IMR-90 (cell line): ENCODE measurements around the gene ADPRM. TPM values are rescaled to one million over a fixed set of nuclear protein-coding genes. Genes with fewer than 3 reads are reported as not detected.

ENCODE experiments used
- ATAC-seq: fragments of 200-7000 bp; cut with Tn5 transposase; 2 replicates; pipeline ENCODE4 v1.9.1; 2020; ENCODE audit warnings: low read depth, mild to moderate bottlenecking, moderate library complexity
- BruUV-seq: library from RNA; stranded (reverse); fragments of 400-500 nt; replicated peaks from 2 replicates; lab custom pipeline; 2021; lab: Mats Ljungman, UMichigan
- CTCF ChIA-PET: fragments of 300-600 bp; formaldehyde crosslinking; extraction: SDS; loops from one replicate; lab custom pipeline; 2021; ENCODE audit warnings: antibody characterized with exemption; lab: Yijun Ruan, JAX
- POLR2A ChIA-PET: fragments of 300-600 bp; sonication (Branson Sonifier 250); formaldehyde crosslinking; loops from one replicate; lab custom pipeline; 2022; ENCODE audit warnings: antibody characterized with exemption; ENCODE audit not compliant: unreplicated experiment; lab: Charles Lee
- DNase-seq: peaks from one replicate; pipeline ENCODE4 v3.0.0; 2013
- H2AFZ ChIP-seq: replicated peaks from 2 replicates; pipeline ENCODE3; 2013; ENCODE audit warnings: low read length, mild to moderate bottlenecking; ENCODE audit not compliant: poor library complexity
- H2AK5ac ChIP-seq: 2 replicates; pipeline ENCODE4 v1.6.1; 2013; ENCODE audit warnings: low read depth, low read length, inconsistent platforms
- H2AK9ac ChIP-seq: replicated peaks from 2 replicates; pipeline ENCODE3; 2013; ENCODE audit warnings: mild to moderate bottlenecking, low read depth, low read length, moderate library complexity; ENCODE audit not compliant: poor library complexity
- H2BK120ac ChIP-seq: 2 replicates; pipeline ENCODE4 v1.6.1; 2013; ENCODE audit warnings: low read depth, low read length, inconsistent platforms
- H2BK15ac ChIP-seq: 3 replicates; pipeline ENCODE4 v1.6.1; 2013; ENCODE audit warnings: low read depth, low read length, inconsistent platforms
- H2BK20ac ChIP-seq: 2 replicates; pipeline ENCODE4 v1.6.1; 2013; ENCODE audit warnings: low read depth, mild to moderate bottlenecking, inconsistent platforms, low read length, moderate library complexity
- H2BK5ac ChIP-seq: 2 replicates; pipeline ENCODE4 v1.6.1; 2013; ENCODE audit warnings: mild to moderate bottlenecking, low read depth, low read length, inconsistent platforms; ENCODE audit not compliant: poor library complexity, severe bottlenecking
- H3K14ac ChIP-seq: replicated peaks from 2 replicates; pipeline ENCODE4 v1.6.1; 2013; ENCODE audit warnings: low read depth, low read length, inconsistent platforms
- H3K18ac ChIP-seq: 2 replicates; pipeline ENCODE4 v1.6.1; 2013; ENCODE audit warnings: low read depth, low read length, control low read depth
- H3K23ac ChIP-seq: 2 replicates; pipeline ENCODE4 v1.6.1; 2013; ENCODE audit warnings: low read depth, low read length, inconsistent platforms
- H3K27ac ChIP-seq: 2 replicates; pipeline ENCODE4 v1.5.1; 2013; ENCODE audit warnings: mild to moderate bottlenecking, control low read depth, low read length; ENCODE audit not compliant: insufficient read depth
- H3K27me3 ChIP-seq: 2 replicates; pipeline ENCODE4 v1.6.1; 2013; ENCODE audit warnings: low read length; ENCODE audit not compliant: control insufficient read depth, insufficient read depth
- H3K36me3 ChIP-seq: 2 replicates; pipeline ENCODE4 v1.6.1; 2013; ENCODE audit warnings: low read length, mixed read lengths; ENCODE audit not compliant: control insufficient read depth, insufficient read depth
- H3K4ac ChIP-seq: 2 replicates; pipeline ENCODE4 v1.6.1; 2013; ENCODE audit warnings: low read depth, low read length, inconsistent platforms
- H3K4me1 ChIP-seq: 2 replicates; pipeline ENCODE4 v1.6.1; 2013; ENCODE audit warnings: low read length, mixed read lengths; ENCODE audit not compliant: control insufficient read depth, insufficient read depth
- H3K4me2 ChIP-seq: 2 replicates; pipeline ENCODE4 v1.6.1; 2013; ENCODE audit warnings: low read depth, mild to moderate bottlenecking, control low read depth, low read length, moderate library complexity
- H3K4me3 ChIP-seq: 2 replicates; pipeline ENCODE4 v1.5.1; 2013; ENCODE audit warnings: low read depth, mild to moderate bottlenecking, control low read depth, low read length, moderate library complexity; ENCODE audit not compliant: insufficient read depth
- H3K56ac ChIP-seq: 2 replicates; pipeline ENCODE4 v1.6.1; 2013; ENCODE audit warnings: low read length, inconsistent platforms; ENCODE audit not compliant: insufficient read depth; ENCODE audit errors: extremely low read depth
- H3K79me1 ChIP-seq, 2 experiments: 2 replicates each; pipeline ENCODE4 v1.6.1; 2013; ENCODE audit warnings: low read length in 2 of 2, inconsistent platforms in 1 of 2, low read depth in 1 of 2
- H3K9ac ChIP-seq: 2 replicates; pipeline ENCODE4 v1.6.1; 2013; ENCODE audit warnings: low read depth, low read length, control low read depth
- H3K9me1 ChIP-seq: 2 replicates; pipeline ENCODE4 v1.6.1; 2013; ENCODE audit warnings: low read length, inconsistent platforms; ENCODE audit not compliant: insufficient read depth
- H3K9me3 ChIP-seq: 2 replicates; pipeline ENCODE4 v1.6.1; 2013; ENCODE audit warnings: low read length; ENCODE audit not compliant: control insufficient read depth, insufficient read depth
- H4K20me1 ChIP-seq: 2 replicates; pipeline ENCODE4 v1.6.1; 2013; ENCODE audit warnings: low read length, inconsistent platforms; ENCODE audit not compliant: insufficient read depth
- H4K5ac ChIP-seq: 2 replicates; pipeline ENCODE4 v1.6.1; 2013; ENCODE audit warnings: mild to moderate bottlenecking, low read depth, low read length, control low read depth
- H4K8ac ChIP-seq, 2 experiments: 2 replicates each; pipeline ENCODE4 v1.6.1; 2013; ENCODE audit warnings: low read depth in 2 of 2, low read length in 2 of 2, control low read depth in 1 of 2, inconsistent platforms in 1 of 2
- H4K91ac ChIP-seq: 2 replicates; pipeline ENCODE4 v1.6.1; 2013; ENCODE audit warnings: low read depth, low read length, inconsistent platforms; ENCODE audit not compliant: insufficient read depth
- BHLHE40 ChIP-seq: fragments of 150-350 bp; IDR thresholded peaks from 2 replicates; pipeline ENCODE4 v1.6.1; 2016; ENCODE audit warnings: mild to moderate bottlenecking, low read depth, low read length
- CEBPB ChIP-seq: IDR thresholded peaks from 2 replicates; pipeline ENCODE4 v1.6.1; 2012; ENCODE audit warnings: low read depth, low read length, improper control_type of control experiment
- CHD1 ChIP-seq: IDR thresholded peaks from 2 replicates; pipeline ENCODE4 v1.6.1; 2012; ENCODE audit warnings: low read depth, low read length, improper control_type of control experiment
- FOS ChIP-seq: fragments of 150-350 bp; IDR thresholded peaks from 2 replicates; pipeline ENCODE4 v1.6.1; 2016; ENCODE audit warnings: low read depth, low read length
- MAFK ChIP-seq: IDR thresholded peaks from 2 replicates; pipeline ENCODE4 v1.6.1; 2012; ENCODE audit warnings: low read depth, low read length, improper control_type of control experiment
- MAZ ChIP-seq: IDR thresholded peaks from 2 replicates; pipeline ENCODE4 v1.6.1; 2012; ENCODE audit warnings: low read depth, mild to moderate bottlenecking, low read length, improper control_type of control experiment, moderate library complexity, borderline replicate concordance
- MXI1 ChIP-seq: IDR thresholded peaks from 2 replicates; pipeline ENCODE4 v1.6.1; 2012; ENCODE audit warnings: low read depth, mild to moderate bottlenecking, low read length, moderate library complexity, borderline replicate concordance
- NFE2L2 ChIP-seq: fragments of 150-350 bp; IDR thresholded peaks from 2 replicates; pipeline ENCODE4 v1.6.1; 2016; ENCODE audit warnings: low read depth, mild to moderate bottlenecking, low read length
- POLR2A ChIP-seq: IDR thresholded peaks from 2 replicates; pipeline ENCODE4 v1.6.1; 2012; ENCODE audit warnings: mild to moderate bottlenecking, low read depth, low read length
- RAD21 ChIP-seq: IDR thresholded peaks from 2 replicates; pipeline ENCODE4 v1.6.1; 2012; ENCODE audit warnings: low read length, improper control_type of control experiment
- RCOR1 ChIP-seq: IDR thresholded peaks from 2 replicates; pipeline ENCODE4 v1.6.1; 2012; ENCODE audit warnings: mild to moderate bottlenecking, low read length, improper control_type of control experiment; ENCODE audit not compliant: insufficient replicate concordance
- RFX5 ChIP-seq: IDR thresholded peaks from 2 replicates; pipeline ENCODE4 v1.8.0; 2012; ENCODE audit warnings: low read depth, mild to moderate bottlenecking, low read length, moderate library complexity
- SMC3 ChIP-seq: fragments of 150-350 bp; IDR thresholded peaks from 2 replicates; pipeline ENCODE4 v1.6.1; 2016; ENCODE audit warnings: low read depth, mild to moderate bottlenecking, antibody characterized with exemption, low read length, moderate library complexity
- WGBS, 2 experiments: methylation state at CpG; one replicate each; pipeline versions ENCODE4 v1.1.5 to v1.1.7; 2013; ENCODE audit warnings: missing lambda C conversion rate in 2 of 2; ENCODE audit not compliant: insufficient read length in 1 of 2; ENCODE audit errors: extremely low coverage in 2 of 2; 5-methylcytosine and 5-hydroxymethylcytosine counted together
- dilution Hi-C: fragments of 300-500 bp; cut with HindIII; formaldehyde crosslinking; loops from one replicate; pipeline ENCODE4 v1.14.3; 2018; ENCODE audit warnings: low sequenced_read_pairs; ENCODE audit not compliant: unreplicated experiment
- in situ Hi-C: fragments of 300-500 bp; cut with MboI; formaldehyde crosslinking; loops from 3 replicates; pipeline ENCODE4 v1.14.3; 2019; ENCODE audit warnings: low sequenced_read_pairs, inconsistent platforms, mixed read lengths
- intact Hi-C: fragments of 100-400 bp; cut with micrococcal nuclease; formaldehyde crosslinking; loops from 2 replicates; pipeline ENCODE4 v1.10.0; 2022
- polyA plus RNA-seq, 3 experiments: library from polyadenylated mRNA; depleted of rRNA; stranded (reverse); fragments of >200 nt; gene quantifications; 2 replicates each; pipeline ENCODE4 v1.2.3, GENCODE V29; 2012; ENCODE audit warnings: low replicate concordance in 1 of 3
- total RNA-seq: library from RNA; depleted of rRNA; stranded (reverse); fragments of >200 nt; gene quantifications from 2 replicates; pipeline ENCODE4 v1.2.3, GENCODE V29; 2012
- TF ChIP-seq, protein P1 (sequence below): fragments of 150-350 bp; IDR thresholded peaks from 2 replicates; pipeline ENCODE4 v1.6.1; 2016; ENCODE audit warnings: low read depth, mild to moderate bottlenecking, low read length, moderate library complexity, borderline replicate concordance
- TF ChIP-seq, protein P2 (sequence below): fragments of 150-350 bp; IDR thresholded peaks from 2 replicates; pipeline ENCODE4 v1.6.1; 2017; ENCODE audit warnings: mild to moderate bottlenecking, antibody characterized with exemption, low read length, low read depth
- TF ChIP-seq, protein P3 (sequence below): conservative IDR thresholded peaks from 2 replicates; pipeline ENCODE4 v1.5.1; 2012; ENCODE audit warnings: mild to moderate bottlenecking, low read depth, low read length, improper control_type of control experiment

Gene ADPRM
- total and polyA plus RNA-seq, 2 of the 4 experiments (the other 2 are of a cell fraction): 7.4 to 12.2 TPM

DNA sequence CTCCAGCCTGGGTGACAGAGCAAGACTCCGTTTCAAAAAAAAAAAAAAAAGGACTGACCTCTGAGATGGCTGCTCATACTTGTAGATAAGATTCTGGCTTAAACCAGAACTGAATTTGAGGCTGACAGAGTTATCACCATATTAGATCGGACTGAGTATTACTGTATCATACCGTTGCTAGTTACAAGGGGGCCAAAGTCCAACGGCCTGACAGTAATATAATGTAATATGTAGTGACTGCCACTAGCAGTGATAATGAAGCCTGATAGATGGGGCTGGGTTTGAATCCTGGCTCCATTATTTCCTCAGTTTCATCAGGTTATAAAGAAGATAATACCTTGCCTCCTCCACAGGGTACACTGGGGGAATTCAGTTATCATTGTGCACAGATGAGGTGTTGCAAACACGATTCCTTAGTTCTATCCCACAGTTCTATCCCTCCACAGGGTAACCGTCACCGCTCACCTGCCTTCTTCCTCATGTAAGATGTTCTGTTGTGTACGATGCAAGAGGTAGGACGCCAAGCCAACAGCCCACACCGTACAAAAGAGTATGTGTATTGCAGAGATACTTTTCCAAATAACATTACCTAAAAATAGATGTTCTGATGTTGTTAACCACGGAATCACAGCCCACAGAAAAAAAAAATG lies 27.3 kb downstream of the ADPRM start:
- no peak overlapping the region for H3K27ac ChIP-seq
- H3K4me3 ChIP-seq: no peak overlapping the region
- no peak overlapping the region for H3K4me2 ChIP-seq
- H2AFZ ChIP-seq: no peak overlapping the region
- in situ Hi-C loops: loop anchor here (10.0 kb wide), 1 partner anchor 60 kb away; no protein-coding TSS in a partner anchor
- CTCF ChIA-PET: no interaction called here
- no peaks in the 10 kb centered on the region for H3K4me1 ChIP-seq
- no peak overlapping the region for H4K91ac ChIP-seq
- POLR2A ChIA-PET: no interaction called here
- no peak overlapping the region for H2BK5ac ChIP-seq
- H2BK20ac ChIP-seq: no peak overlapping the region
- no peaks in the 10 kb centered on the region for H4K20me1 ChIP-seq
- no peak overlapping the region for H3K23ac ChIP-seq
- H3K9ac ChIP-seq: no peak overlapping the region
- no peak for TF ChIP-seq BHLHE40
- no peak for TF ChIP-seq POLR2A
- TF ChIP-seq MAZ: no peak
- TF ChIP-seq, protein P1, sequence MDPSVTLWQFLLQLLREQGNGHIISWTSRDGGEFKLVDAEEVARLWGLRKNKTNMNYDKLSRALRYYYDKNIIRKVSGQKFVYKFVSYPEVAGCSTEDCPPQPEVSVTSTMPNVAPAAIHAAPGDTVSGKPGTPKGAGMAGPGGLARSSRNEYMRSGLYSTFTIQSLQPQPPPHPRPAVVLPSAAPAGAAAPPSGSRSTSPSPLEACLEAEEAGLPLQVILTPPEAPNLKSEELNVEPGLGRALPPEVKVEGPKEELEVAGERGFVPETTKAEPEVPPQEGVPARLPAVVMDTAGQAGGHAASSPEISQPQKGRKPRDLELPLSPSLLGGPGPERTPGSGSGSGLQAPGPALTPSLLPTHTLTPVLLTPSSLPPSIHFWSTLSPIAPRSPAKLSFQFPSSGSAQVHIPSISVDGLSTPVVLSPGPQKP: no peak
- no peak for TF ChIP-seq RFX5
- TF ChIP-seq MAFK: no peak
- no peak for TF ChIP-seq NFE2L2
- TF ChIP-seq RAD21: no peak
- TF ChIP-seq, protein P2, sequence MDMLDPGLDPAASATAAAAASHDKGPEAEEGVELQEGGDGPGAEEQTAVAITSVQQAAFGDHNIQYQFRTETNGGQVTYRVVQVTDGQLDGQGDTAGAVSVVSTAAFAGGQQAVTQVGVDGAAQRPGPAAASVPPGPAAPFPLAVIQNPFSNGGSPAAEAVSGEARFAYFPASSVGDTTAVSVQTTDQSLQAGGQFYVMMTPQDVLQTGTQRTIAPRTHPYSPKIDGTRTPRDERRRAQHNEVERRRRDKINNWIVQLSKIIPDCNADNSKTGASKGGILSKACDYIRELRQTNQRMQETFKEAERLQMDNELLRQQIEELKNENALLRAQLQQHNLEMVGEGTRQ: no peak
- TF ChIP-seq CEBPB: no peak
- no peak for TF ChIP-seq FOS
- no peak for TF ChIP-seq CHD1
- no peak for TF ChIP-seq RCOR1
- TF ChIP-seq SMC3: no peak
- no peak for TF ChIP-seq MXI1
- TF ChIP-seq, protein P3, sequence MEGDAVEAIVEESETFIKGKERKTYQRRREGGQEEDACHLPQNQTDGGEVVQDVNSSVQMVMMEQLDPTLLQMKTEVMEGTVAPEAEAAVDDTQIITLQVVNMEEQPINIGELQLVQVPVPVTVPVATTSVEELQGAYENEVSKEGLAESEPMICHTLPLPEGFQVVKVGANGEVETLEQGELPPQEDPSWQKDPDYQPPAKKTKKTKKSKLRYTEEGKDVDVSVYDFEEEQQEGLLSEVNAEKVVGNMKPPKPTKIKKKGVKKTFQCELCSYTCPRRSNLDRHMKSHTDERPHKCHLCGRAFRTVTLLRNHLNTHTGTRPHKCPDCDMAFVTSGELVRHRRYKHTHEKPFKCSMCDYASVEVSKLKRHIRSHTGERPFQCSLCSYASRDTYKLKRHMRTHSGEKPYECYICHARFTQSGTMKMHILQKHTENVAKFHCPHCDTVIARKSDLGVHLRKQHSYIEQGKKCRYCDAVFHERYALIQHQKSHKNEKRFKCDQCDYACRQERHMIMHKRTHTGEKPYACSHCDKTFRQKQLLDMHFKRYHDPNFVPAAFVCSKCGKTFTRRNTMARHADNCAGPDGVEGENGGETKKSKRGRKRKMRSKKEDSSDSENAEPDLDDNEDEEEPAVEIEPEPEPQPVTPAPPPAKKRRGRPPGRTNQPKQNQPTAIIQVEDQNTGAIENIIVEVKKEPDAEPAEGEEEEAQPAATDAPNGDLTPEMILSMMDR: no peak
- no peak overlapping the region for H2AK5ac ChIP-seq
- no peak overlapping the region for H2BK120ac ChIP-seq
- no peaks in the 10 kb centered on the region for H3K9me3 ChIP-seq
- H3K27me3 ChIP-seq: no peaks in the 10 kb centered on the region
- no peak overlapping the region for H4K5ac ChIP-seq
- ATAC-seq: no peak
- H4K8ac ChIP-seq: no peak overlapping the region
- H3K56ac ChIP-seq: no peak overlapping the region
- no peak overlapping the region for H2BK15ac ChIP-seq
- no peak overlapping the region for H3K18ac ChIP-seq
- H3K36me3 ChIP-seq: peaks cover 5% of the 10 kb centered on the region
- dilution Hi-C loops: no loop called here
- BruUV-seq: no TSS peak
- 0 out of 2 replicates have a peak, but pooled peaks cover 3% of the 10 kb centered on the region for H3K9me1 ChIP-seq
- intact Hi-C loops: loop anchor here (10.0 kb wide), 1 partner anchor 1270 kb away; the partner anchor contains the start of gene ZNF18
- DNase-seq: no peak
- no peak overlapping the region for H3K4ac ChIP-seq
- no peaks in the 10 kb centered on the region for H3K79me1 ChIP-seq
- no peak overlapping the region for H3K14ac ChIP-seq
- 94% methylated on average over 2 of the region's 11 CpGs; no CpG with 5 or more reads in 1 of the 2 experiments for WGBS, 2 experiments
- H2AK9ac ChIP-seq: no peak overlapping the region
